Thymus (tissue), 11 donors: ENCODE results near the gene FOXK2. TPM values are rescaled to one million over a fixed set of nuclear protein-coding genes. Genes with fewer than 3 reads are reported as not detected.

Source experiments
- DNase-seq, 9 donors: peaks; one replicate each; pipeline ENCODE4 v3.0.0-alpha.2; 2013; ENCODE audit warnings: low spot score in 9 of 9, low read depth in 6 of 9, missing footprints in 1 of 9
- H3K27ac ChIP-seq, 2 donors: one replicate each; pipeline ENCODE4 v1.5.1; 2013; ENCODE audit warnings: control low read depth in 1 of 2, low read depth in 1 of 2, low read length in 1 of 2, mild to moderate bottlenecking in 1 of 2, moderate library complexity in 1 of 2
- H3K27me3 ChIP-seq, 2 donors: one replicate each; pipeline ENCODE4 v1.5.1; 2013; ENCODE audit warnings: low read length in 1 of 2; ENCODE audit not compliant: control insufficient read depth in 2 of 2, insufficient read depth in 1 of 2
- H3K36me3 ChIP-seq, 2 donors: one replicate each; pipeline ENCODE4 v1.5.1; 2013; ENCODE audit warnings: low read length in 1 of 2, mild to moderate bottlenecking in 1 of 2, moderate library complexity in 1 of 2; ENCODE audit not compliant: control insufficient read depth in 2 of 2, insufficient read depth in 2 of 2
- H3K4me1 ChIP-seq, 2 donors: one replicate each; pipeline ENCODE4 v1.5.1; 2013; ENCODE audit warnings: low read length in 2 of 2; ENCODE audit not compliant: control insufficient read depth in 2 of 2, insufficient read depth in 2 of 2
- H3K4me3 ChIP-seq, 2 donors: one replicate each; pipeline ENCODE4 v1.5.1; 2013; ENCODE audit warnings: low read length in 2 of 2, control low read depth in 1 of 2, mild to moderate bottlenecking in 1 of 2
- H3K9me3 ChIP-seq, 2 donors: one replicate each; pipeline ENCODE4 v1.5.1; 2013; ENCODE audit warnings: low read length in 1 of 2, mild to moderate bottlenecking in 1 of 2; ENCODE audit not compliant: control insufficient read depth in 2 of 2, insufficient read depth in 1 of 2
- WGBS: extraction: QIAGEN DNeasy Blood & Tissue Kit; methylation state at CpG from one replicate; pipeline ENCODE4 v1.1.7; 2013; 5-methylcytosine and 5-hydroxymethylcytosine counted together
- polyA plus RNA-seq: library from polyadenylated mRNA; stranded (reverse); fragments of 200-250 nt; gene quantifications from one replicate; pipeline ENCODE4 v1.2.3, GENCODE V29; 2013
- total RNA-seq: library from RNA; stranded (reverse); fragments of 120-200 nt; gene quantifications from one replicate; pipeline ENCODE4 v1.2.4, GENCODE V29; 2013
- donor health status: healthy.

FOXK2 gene
- total and polyA plus RNA-seq, 2 donors = 30.9 to 31.1 TPM

DNA sequence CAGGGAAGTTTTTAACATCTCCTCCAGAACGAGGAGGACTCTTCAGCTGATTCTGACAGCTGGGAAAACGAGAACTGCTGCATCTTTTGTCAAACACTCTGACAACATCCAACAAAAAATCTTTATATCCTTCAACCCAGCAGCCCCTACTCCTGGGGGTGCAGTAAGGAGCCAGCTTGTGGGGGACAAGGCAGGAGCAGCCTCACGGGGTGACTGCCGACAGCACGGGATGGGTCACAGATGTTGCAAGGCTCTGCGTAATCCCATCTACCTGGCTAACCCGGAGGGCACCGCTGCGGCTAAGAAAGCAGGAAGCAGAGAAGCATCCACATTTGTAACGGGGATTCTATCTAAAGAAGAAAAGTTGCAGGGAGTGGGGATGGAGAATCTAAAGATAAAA, 100.1 kb downstream of the FOXK2 start:
- Histone ChIP-seq H3K9me3 (peaks cover 0 to 5% of the 10 kb centered on the region in 2 donors), H3K4me1 (no peaks in the 10 kb centered on the region), H3K27ac (no peak overlapping the region), H3K27me3 (no peaks in the 10 kb centered on the region), H3K36me3 (peaks cover 76 to 81% of the 10 kb centered on the region in 2 donors), H3K4me3 (no peak overlapping the region)
- 88% methylated on average over 10 of the region's 10 CpGs for WGBS
- DNase-seq = no peak

- Histone ChIP-seq H3K27ac (no peak overlapping the region), H3K4me3 (no peak overlapping the region), H3K36me3 (peaks cover 70 to 72% of the 10 kb centered on the region in 2 donors), H3K9me3 (no peaks in the 10 kb centered on the region), H3K4me1 (no peaks in the 10 kb centered on the region), H3K27me3 (no peaks in the 10 kb centered on the region)
- 95% methylated on average over 15 of the region's 15 CpGs for WGBS
- no peak for DNase-seq
Observed at GRCh38 chr17:82623707-82624106, 104.2 kb downstream of the FOXK2 start.

GRCh38 chr17:82627405-82627804, 107.9 kb downstream of the FOXK2 start:
- Histone ChIP-seq H3K36me3 (peaks cover 62% of the 10 kb centered on the region in 2 donors), H3K4me3 (no peak overlapping the region), H3K27me3 (no peaks in the 10 kb centered on the region), H3K27ac (no peak overlapping the region), H3K4me1 (no peaks in the 10 kb centered on the region), H3K9me3 (no peaks in the 10 kb centered on the region)
- 97% methylated on average over 21 of the region's 21 CpGs for WGBS
- DNase-seq = no peak

DNA sequence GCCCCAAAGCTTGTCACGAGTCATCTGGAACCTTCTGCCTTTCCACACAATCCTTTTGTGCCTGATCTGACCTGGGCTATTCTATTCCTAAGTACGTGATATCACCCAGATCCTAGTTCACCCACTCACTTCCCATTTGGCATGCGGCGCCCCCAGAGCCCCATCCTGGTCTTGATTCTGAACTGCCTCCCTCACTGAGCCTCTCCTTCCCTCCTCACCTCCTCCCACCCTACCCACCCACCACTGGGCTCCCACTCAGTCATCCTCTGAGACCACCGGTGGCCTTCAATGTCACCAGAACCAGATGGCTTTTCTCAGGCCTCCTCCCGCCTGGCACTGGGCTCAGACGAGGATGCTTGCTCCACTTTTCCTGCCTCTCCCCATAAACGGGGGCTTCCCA, 110.2 kb downstream of the FOXK2 start:
- 97% methylated on average over 8 of the region's 8 CpGs for WGBS

DNA sequence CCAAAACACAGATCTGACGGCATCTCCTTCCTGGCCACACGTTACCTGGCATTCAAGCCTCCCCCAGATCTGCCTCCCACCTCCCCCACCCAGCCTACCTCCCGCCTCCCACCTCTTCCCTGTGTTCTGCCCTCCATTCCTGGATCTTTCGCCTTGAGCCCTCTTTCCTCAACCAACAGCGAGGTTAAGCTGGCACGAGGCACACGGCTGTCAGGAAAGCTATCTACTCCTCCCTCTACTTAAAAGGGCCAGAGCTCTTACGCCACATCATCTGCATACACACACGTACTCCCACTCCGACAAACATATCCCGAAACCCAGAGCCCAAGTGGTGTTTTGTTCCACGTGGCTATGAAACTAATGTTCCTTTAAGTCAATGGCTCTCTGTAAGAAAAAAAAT, 110.7 kb downstream of the FOXK2 start:
- Histone ChIP-seq H3K27me3 (no peaks in the 10 kb centered on the region), H3K4me3 (no peak overlapping the region), H3K4me1 (no peaks in the 10 kb centered on the region), H3K27ac (no peak overlapping the region), H3K36me3 (peaks cover 58 to 62% of the 10 kb centered on the region in 2 donors), H3K9me3 (no peaks in the 10 kb centered on the region)
- DNase-seq = no peak
- WGBS = 97% methylated on average over 12 of the region's 12 CpGs

More for the DNA sequence above, 110.2 kb downstream of the FOXK2 start:
- no peak for DNase-seq
- Histone ChIP-seq H3K9me3 (no peaks in the 10 kb centered on the region), H3K27me3 (no peaks in the 10 kb centered on the region), H3K36me3 (peaks cover 62 to 66% of the 10 kb centered on the region in 2 donors), H3K27ac (no peak overlapping the region), H3K4me3 (no peak overlapping the region), H3K4me1 (no peaks in the 10 kb centered on the region)

GRCh38 chr17:82631544-82631943, 112.0 kb downstream of the FOXK2 start:
- no peaks in the 10 kb centered on the region for H3K27me3 ChIP-seq
- no peaks in the 10 kb centered on the region for H3K9me3 ChIP-seq
- WGBS = 65% methylated on average over 6 of the region's 6 CpGs
- H3K27ac ChIP-seq = no peak overlapping the region
- DNase-seq = no peak
- H3K36me3 ChIP-seq = peaks cover 49 to 59% of the 10 kb centered on the region in 2 donors
- H3K4me1 ChIP-seq = no peaks in the 10 kb centered on the region
- H3K4me3 ChIP-seq = no peak overlapping the region

GRCh38 chr17:82632451-82632850, 112.9 kb downstream of the FOXK2 start:
- Histone ChIP-seq H3K27me3 (no peaks in the 10 kb centered on the region), H3K36me3 (peaks cover 49 to 55% of the 10 kb centered on the region in 2 donors)
- 97% methylated on average over 8 of the region's 8 CpGs for WGBS

GRCh38 chr17:82633343-82633742, 113.8 kb downstream of the FOXK2 start:
- no peak overlapping the region for H3K27ac ChIP-seq
- H3K9me3 ChIP-seq = peaks cover 0 to 8% of the 10 kb centered on the region in 2 donors
- no peak overlapping the region for H3K4me3 ChIP-seq
- no peaks in the 10 kb centered on the region for H3K27me3 ChIP-seq
- no peaks in the 10 kb centered on the region for H3K4me1 ChIP-seq
- H3K36me3 ChIP-seq = peaks cover 47 to 53% of the 10 kb centered on the region in 2 donors
- DNase-seq = no peak

More at GRCh38 chr17:82632451-82632850, 112.9 kb downstream of the FOXK2 start:
- no peak for DNase-seq
- Histone ChIP-seq H3K4me1 (no peaks in the 10 kb centered on the region), H3K27ac (no peak overlapping the region), H3K4me3 (no peak overlapping the region), H3K9me3 (peaks cover 0 to 7% of the 10 kb centered on the region in 2 donors)

GRCh38 chr17:82636626-82637598, 117.4 kb downstream of the FOXK2 start:
- Histone ChIP-seq H3K36me3 (peaks cover 48 to 50% of the 10 kb centered on the region in 2 donors), H3K9me3 (peaks cover 0 to 8% of the 10 kb centered on the region in 2 donors), H3K27me3 (no peaks in the 10 kb centered on the region), H3K4me3 (no peak overlapping the region), H3K4me1 (no peaks in the 10 kb centered on the region), H3K27ac (no peak overlapping the region)
- no peak for DNase-seq
- WGBS = 95% methylated on average over 16 of the region's 16 CpGs
